ENCODE results near the gene MESP2. TPM values are rescaled to one million over a fixed set of nuclear protein-coding genes. Genes with fewer than 3 reads are reported as not detected.

MESP2 gene
- total and polyA plus RNA-seq, 2 donors, result 0.16 to 0.19 TPM

GRCh38 chr15:89822951-89823711, 47.0 kb downstream of the MESP2 start:
- Histone ChIP-seq H3K27ac (ENCODE audit: low read depth in 1 of 2, low read length in 1 of 2) (no peak overlapping the region), H3K4me1 (ENCODE audit: control insufficient read depth in 2 of 2, insufficient read depth in 2 of 2, low read length in 2 of 2) (no peaks in the 10 kb centered on the region)

GRCh38 chr15:89823836-89824606, 47.9 kb downstream of the MESP2 start:
- Histone ChIP-seq H3K4me1 (ENCODE audit: control insufficient read depth in 2 of 2, insufficient read depth in 2 of 2, low read length in 2 of 2) (no peaks in the 10 kb centered on the region), H3K4me3 (ENCODE audit: low read length in 2 of 2) (no peak overlapping the region), H3K27me3 (ENCODE audit: control insufficient read depth in 2 of 2, insufficient read depth in 1 of 2, low read length in 1 of 2) (peaks cover 2% of the 10 kb centered on the region in 2 donors), H3K27ac (ENCODE audit: low read depth in 1 of 2, low read length in 1 of 2) (no peak overlapping the region), H3K9me3 (ENCODE audit: control insufficient read depth in 2 of 2, insufficient read depth in 1 of 2, low read length in 1 of 2) (no peaks in the 10 kb centered on the region), H3K36me3 (ENCODE audit: control insufficient read depth in 2 of 2, insufficient read depth in 2 of 2, low read length in 1 of 2) (no peaks in the 10 kb centered on the region)
- WGBS, result 98% methylated on average over 16 of the region's 16 CpGs
- DNase-seq (ENCODE audit: low read depth in 6 of 9, low spot score in 9 of 9), result no peak

More at GRCh38 chr15:89822951-89823711, 47.0 kb downstream of the MESP2 start:
- Histone ChIP-seq H3K27me3 (ENCODE audit: control insufficient read depth in 2 of 2, insufficient read depth in 1 of 2, low read length in 1 of 2) (peaks cover 2% of the 10 kb centered on the region in 2 donors), H3K4me3 (ENCODE audit: low read length in 2 of 2) (no peak overlapping the region), H3K9me3 (ENCODE audit: control insufficient read depth in 2 of 2, insufficient read depth in 1 of 2, low read length in 1 of 2) (no peaks in the 10 kb centered on the region), H3K36me3 (ENCODE audit: control insufficient read depth in 2 of 2, insufficient read depth in 2 of 2, low read length in 1 of 2) (no peaks in the 10 kb centered on the region)
- 70% methylated on average over 7 of the region's 7 CpGs for WGBS
- no peak for DNase-seq (ENCODE audit: low read depth in 6 of 9, low spot score in 9 of 9)

GRCh38 chr15:89824607-89824867, 48.4 kb downstream of the MESP2 start:
- H3K27me3 ChIP-seq (ENCODE audit: control insufficient read depth in 2 of 2, insufficient read depth in 1 of 2, low read length in 1 of 2), result peaks cover 2% of the 10 kb centered on the region in 2 donors
- no peaks in the 10 kb centered on the region for H3K36me3 ChIP-seq (ENCODE audit: control insufficient read depth in 2 of 2, insufficient read depth in 2 of 2, low read length in 1 of 2)
- no peak overlapping the region for H3K27ac ChIP-seq (ENCODE audit: low read depth in 1 of 2, low read length in 1 of 2)
- H3K4me3 ChIP-seq (ENCODE audit: low read length in 2 of 2), result no peak overlapping the region
- no peaks in the 10 kb centered on the region for H3K9me3 ChIP-seq (ENCODE audit: control insufficient read depth in 2 of 2, insufficient read depth in 1 of 2, low read length in 1 of 2)
- H3K4me1 ChIP-seq (ENCODE audit: control insufficient read depth in 2 of 2, insufficient read depth in 2 of 2, low read length in 2 of 2), result no peaks in the 10 kb centered on the region
- 93% methylated on average over 7 of the region's 7 CpGs for WGBS
- no peak for DNase-seq (ENCODE audit: low read depth in 6 of 9, low spot score in 9 of 9)

GRCh38 chr15:89825271-89825940, 49.3 kb downstream of the MESP2 start:
- Histone ChIP-seq H3K27me3 (ENCODE audit: control insufficient read depth in 2 of 2, insufficient read depth in 1 of 2, low read length in 1 of 2) (peaks cover 2% of the 10 kb centered on the region in 2 donors), H3K4me1 (ENCODE audit: control insufficient read depth in 2 of 2, insufficient read depth in 2 of 2, low read length in 2 of 2) (no peaks in the 10 kb centered on the region), H3K27ac (ENCODE audit: low read depth in 1 of 2, low read length in 1 of 2) (no peak overlapping the region), H3K9me3 (ENCODE audit: control insufficient read depth in 2 of 2, insufficient read depth in 1 of 2, low read length in 1 of 2) (no peaks in the 10 kb centered on the region), H3K4me3 (ENCODE audit: low read length in 2 of 2) (no peak overlapping the region), H3K36me3 (ENCODE audit: control insufficient read depth in 2 of 2, insufficient read depth in 2 of 2, low read length in 1 of 2) (no peaks in the 10 kb centered on the region)
- WGBS, result 87% methylated on average over 10 of the region's 10 CpGs
- no peak for DNase-seq (ENCODE audit: low read depth in 6 of 9, low spot score in 9 of 9)

GRCh38 chr15:89826671-89827655, 50.8 kb downstream of the MESP2 start:
- Histone ChIP-seq H3K27ac (ENCODE audit: low read depth in 1 of 2, low read length in 1 of 2) (no peak overlapping the region), H3K36me3 (ENCODE audit: control insufficient read depth in 2 of 2, insufficient read depth in 2 of 2, low read length in 1 of 2) (peaks cover 0 to 6% of the 10 kb centered on the region in 2 donors), H3K4me3 (ENCODE audit: low read length in 2 of 2) (no peak overlapping the region), H3K27me3 (ENCODE audit: control insufficient read depth in 2 of 2, insufficient read depth in 1 of 2, low read length in 1 of 2) (no peaks in the 10 kb centered on the region), H3K4me1 (ENCODE audit: control insufficient read depth in 2 of 2, insufficient read depth in 2 of 2, low read length in 2 of 2) (no peaks in the 10 kb centered on the region), H3K9me3 (ENCODE audit: control insufficient read depth in 2 of 2, insufficient read depth in 1 of 2, low read length in 1 of 2) (no peaks in the 10 kb centered on the region)
- WGBS, result 96% methylated on average over 13 of the region's 13 CpGs
- no peak for DNase-seq (ENCODE audit: low read depth in 6 of 9, low spot score in 9 of 9)

GRCh38 chr15:89827829-89828228, 51.7 kb downstream of the MESP2 start:
- no peak for DNase-seq (ENCODE audit: low read depth in 6 of 9, low spot score in 9 of 9)
- Histone ChIP-seq H3K9me3 (ENCODE audit: control insufficient read depth in 2 of 2, insufficient read depth in 1 of 2, low read length in 1 of 2) (no peaks in the 10 kb centered on the region), H3K4me3 (ENCODE audit: low read length in 2 of 2) (no peak overlapping the region), H3K4me1 (ENCODE audit: control insufficient read depth in 2 of 2, insufficient read depth in 2 of 2, low read length in 2 of 2) (no peaks in the 10 kb centered on the region), H3K27ac (ENCODE audit: low read depth in 1 of 2, low read length in 1 of 2) (no peak overlapping the region), H3K36me3 (ENCODE audit: control insufficient read depth in 2 of 2, insufficient read depth in 2 of 2, low read length in 1 of 2) (peaks cover 0 to 10% of the 10 kb centered on the region in 2 donors), H3K27me3 (ENCODE audit: control insufficient read depth in 2 of 2, insufficient read depth in 1 of 2, low read length in 1 of 2) (no peaks in the 10 kb centered on the region)
- 95% methylated on average over 4 of the region's 4 CpGs for WGBS

Other genes starting within 250 kb of the MESP2 start
- 3.5 TPM for gene TICRR, start 200.9 kb upstream of the MESP2 start, total RNA-seq
- gene TICRR, start 200.9 kb upstream of the MESP2 start, polyA plus RNA-seq, result 0.32 TPM
- gene KIF7, start 120.9 kb upstream of the MESP2 start, total RNA-seq, result 2.7 TPM
- gene KIF7, start 120.9 kb upstream of the MESP2 start, polyA plus RNA-seq, result 2.9 TPM
- 0.05 TPM for gene PLIN1, start 97.0 kb upstream of the MESP2 start, total RNA-seq
- 1.0 TPM for gene PLIN1, start 97.0 kb upstream of the MESP2 start, polyA plus RNA-seq
- 2.5 TPM for gene PEX11A, start 85.6 kb upstream of the MESP2 start, total RNA-seq
- gene PEX11A, start 85.6 kb upstream of the MESP2 start, polyA plus RNA-seq, result 3.8 TPM
- gene WDR93, start 85.5 kb upstream of the MESP2 start, total RNA-seq, result 0.09 TPM
- gene WDR93, start 85.5 kb upstream of the MESP2 start, polyA plus RNA-seq, result 0.32 TPM
- 0.38 TPM for gene MESP1, start 25.1 kb upstream of the MESP2 start, total RNA-seq
- gene MESP1, start 25.1 kb upstream of the MESP2 start, polyA plus RNA-seq, result 0.50 TPM
- gene ANPEP, start 38.5 kb downstream of the MESP2 start, total RNA-seq, result 6.9 TPM
- gene ANPEP, start 38.5 kb downstream of the MESP2 start, polyA plus RNA-seq, result 12.5 TPM
- gene AP3S2, start 117.7 kb downstream of the MESP2 start, total RNA-seq, result 30.3 TPM
- 12.2 TPM for gene AP3S2, start 117.7 kb downstream of the MESP2 start, polyA plus RNA-seq
- gene ARPIN, start 136.6 kb downstream of the MESP2 start, total RNA-seq, result 2.7 TPM
- 7.8 TPM for gene ARPIN, start 136.6 kb downstream of the MESP2 start, polyA plus RNA-seq
- 12.5 TPM for gene ZNF710, start 225.0 kb downstream of the MESP2 start, total RNA-seq
- gene ZNF710, start 225.0 kb downstream of the MESP2 start, polyA plus RNA-seq, result 21.9 TPM

All from thymus (tissue), 11 donors.